HEK293T (cell line): ENCODE data around the gene RTL3.

ENCODE experiments used
- CTCF ChIA-PET: fragments of 350-600 bp; formaldehyde crosslinking; extraction: SDS; loops from one replicate; lab custom pipeline; 2021; ENCODE audit warnings: antibody characterized with exemption, inconsistent platforms; lab: Yijun Ruan, JAX
- POLR2A ChIA-PET: fragments of 350-600 bp; formaldehyde crosslinking; extraction: SDS; loops from one replicate; lab custom pipeline; 2020; ENCODE audit warnings: antibody characterized with exemption, inconsistent platforms; lab: Yijun Ruan, JAX
- DNase-seq: peaks from one replicate; pipeline ENCODE4 v3.0.0; 2012; ENCODE audit warnings: mixed read lengths; ENCODE audit errors: extremely low spot score
- ARNT ChIP-seq: fragments of 450-650 bp; IDR thresholded peaks from 2 replicates; pipeline ENCODE4 v1.6.1; 2017; ENCODE audit warnings: mild to moderate bottlenecking
- BHLHE40 ChIP-seq: fragments of 450-650 bp; IDR thresholded peaks from 2 replicates; pipeline ENCODE4 v1.6.1; 2016; ENCODE audit warnings: mild to moderate bottlenecking, moderate library complexity, borderline replicate concordance
- CTBP1 ChIP-seq: fragments of 450-650 bp; IDR thresholded peaks from 2 replicates; pipeline ENCODE4 v1.6.1; 2016; ENCODE audit warnings: borderline replicate concordance
- ELF4 ChIP-seq: fragments of 450-650 bp; IDR thresholded peaks from 2 replicates; pipeline ENCODE4 v1.6.1; 2017; ENCODE audit warnings: antibody characterized with exemption
- FOXA1 ChIP-seq: fragments of 450-650 bp; IDR thresholded peaks from 2 replicates; pipeline ENCODE4 v1.6.1; 2016; ENCODE audit warnings: mild to moderate bottlenecking
- FOXK2 ChIP-seq: fragments of 450-650 bp; IDR thresholded peaks from 2 replicates; pipeline ENCODE4 v1.6.1; 2016; ENCODE audit warnings: mild to moderate bottlenecking
- FOXM1 ChIP-seq: fragments of 450-650 bp; IDR thresholded peaks from 2 replicates; pipeline ENCODE4 v1.6.1; 2017; ENCODE audit warnings: mild to moderate bottlenecking, borderline replicate concordance
- HDGF ChIP-seq: fragments of 450-650 bp; IDR thresholded peaks from 2 replicates; pipeline ENCODE4 v1.6.1; 2017; ENCODE audit warnings: antibody characterized with exemption, borderline replicate concordance
- L3MBTL2 ChIP-seq: fragments of 450-650 bp; conservative IDR thresholded peaks from 2 replicates; pipeline ENCODE4 v1.6.1; 2016; ENCODE audit warnings: mild to moderate bottlenecking
- LEF1 ChIP-seq: fragments of 450-650 bp; IDR thresholded peaks from 2 replicates; pipeline ENCODE4 v1.6.1; 2017; ENCODE audit warnings: mild to moderate bottlenecking, borderline replicate concordance
- NFRKB ChIP-seq: fragments of 450-650 bp; IDR thresholded peaks from 2 replicates; pipeline ENCODE4 v1.6.1; 2016; ENCODE audit warnings: mild to moderate bottlenecking, moderate library complexity
- SP1 ChIP-seq: fragments of 450-650 bp; IDR thresholded peaks from 2 replicates; pipeline ENCODE4 v1.6.1; 2017
- SUZ12 ChIP-seq: fragments of 450-650 bp; IDR thresholded peaks from 2 replicates; pipeline ENCODE4 v1.6.1; 2016; ENCODE audit warnings: mild to moderate bottlenecking
- TARDBP ChIP-seq: fragments of 450-650 bp; IDR thresholded peaks from 2 replicates; pipeline ENCODE4 v1.6.1; 2016
- ZNF384 ChIP-seq: fragments of 450-650 bp; IDR thresholded peaks from 2 replicates; pipeline ENCODE4 v1.6.1; 2016
- TF ChIP-seq, protein P1 (sequence below): fragments of 450-650 bp; IDR thresholded peaks from 2 replicates; pipeline ENCODE4 v1.6.1; 2016

Gene RTL3

GRCh38 chrX:78658845-78659744 lies at the start of gene RTL3:
Gene RTL3 (minus strand): TSS chrX:78659328. CDS start chrX:78658420, 908 bp downstream.
- ChIA-PET CTCF (no interaction called here), POLR2A (no interaction called here)
- no peak for DNase-seq
- TF ChIP-seq NFRKB (no peak), ELF4 (no peak), LEF1 (no peak), SP1 (no peak), BHLHE40 (no peak), SUZ12 (no peak), CTBP1 (no peak), L3MBTL2 (no peak), HDGF (no peak)

DNA sequence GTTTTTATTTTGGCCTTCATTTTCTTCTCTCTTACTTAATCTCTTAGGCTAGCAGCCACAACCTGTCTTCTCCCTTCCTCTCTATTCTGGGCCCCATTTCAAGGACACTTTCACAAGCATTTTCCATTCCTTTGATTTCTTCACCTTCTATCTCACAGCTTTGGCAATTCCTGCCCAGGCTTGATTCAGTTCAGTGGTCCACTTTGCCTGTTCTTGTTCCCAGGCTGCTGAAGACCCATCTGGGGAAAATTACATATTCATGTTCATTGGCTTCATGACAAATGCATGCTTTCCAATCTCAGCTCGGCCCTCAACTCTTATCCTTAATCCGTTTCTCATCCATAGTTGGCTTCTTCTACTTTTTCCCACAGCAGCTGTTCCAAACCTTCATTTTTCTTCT lies 49.7 kb upstream of the RTL3 start:
- ChIA-PET CTCF (no interaction called here), POLR2A (no interaction called here)
- DNase-seq = no peak
- TF ChIP-seq FOXM1 (no peak), ZNF384 (no peak), HDGF (no peak), ARNT (no peak), FOXK2 (no peak), CTBP1 (no peak), ELF4 (no peak), TARDBP (no peak), LEF1 (no peak), NFRKB (no peak), FOXA1 (no peak), L3MBTL2 (no peak), SP1 (no peak)
- TF ChIP-seq, protein P1, sequence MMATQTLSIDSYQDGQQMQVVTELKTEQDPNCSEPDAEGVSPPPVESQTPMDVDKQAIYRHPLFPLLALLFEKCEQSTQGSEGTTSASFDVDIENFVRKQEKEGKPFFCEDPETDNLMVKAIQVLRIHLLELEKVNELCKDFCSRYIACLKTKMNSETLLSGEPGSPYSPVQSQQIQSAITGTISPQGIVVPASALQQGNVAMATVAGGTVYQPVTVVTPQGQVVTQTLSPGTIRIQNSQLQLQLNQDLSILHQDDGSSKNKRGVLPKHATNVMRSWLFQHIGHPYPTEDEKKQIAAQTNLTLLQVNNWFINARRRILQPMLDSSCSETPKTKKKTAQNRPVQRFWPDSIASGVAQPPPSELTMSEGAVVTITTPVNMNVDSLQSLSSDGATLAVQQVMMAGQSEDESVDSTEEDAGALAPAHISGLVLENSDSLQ = no peak

DNA sequence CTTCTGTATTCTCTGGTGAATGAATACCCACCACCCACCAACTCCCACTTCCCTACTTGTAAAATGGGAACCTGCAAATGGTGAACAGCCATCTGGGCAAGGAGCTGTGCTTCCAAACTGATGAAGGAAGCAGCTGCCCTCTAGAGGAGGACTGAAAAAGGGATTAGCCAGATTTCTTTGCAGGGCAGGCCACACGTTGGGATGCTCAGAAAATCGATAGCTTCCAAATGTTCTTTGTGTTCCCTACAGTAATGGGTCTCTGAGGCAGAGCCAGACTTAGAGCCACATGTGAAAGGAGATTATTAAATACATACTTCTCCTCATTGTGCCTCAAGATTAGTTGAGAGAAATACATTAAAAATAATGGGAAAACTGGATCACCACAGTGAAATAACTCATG lies 49.1 kb upstream of the RTL3 start:
- TF ChIP-seq CTBP1 (no peak), FOXK2 (no peak), ZNF384 (no peak), NFRKB (no peak), LEF1 (no peak), FOXM1 (no peak), SUZ12 (no peak), BHLHE40 (no peak)
- TF ChIP-seq, protein P1 = no peak
- POLR2A ChIA-PET = no interaction called here
- CTCF ChIA-PET = no interaction called here
- peak; percentile 31 for DNase-seq

DNA sequence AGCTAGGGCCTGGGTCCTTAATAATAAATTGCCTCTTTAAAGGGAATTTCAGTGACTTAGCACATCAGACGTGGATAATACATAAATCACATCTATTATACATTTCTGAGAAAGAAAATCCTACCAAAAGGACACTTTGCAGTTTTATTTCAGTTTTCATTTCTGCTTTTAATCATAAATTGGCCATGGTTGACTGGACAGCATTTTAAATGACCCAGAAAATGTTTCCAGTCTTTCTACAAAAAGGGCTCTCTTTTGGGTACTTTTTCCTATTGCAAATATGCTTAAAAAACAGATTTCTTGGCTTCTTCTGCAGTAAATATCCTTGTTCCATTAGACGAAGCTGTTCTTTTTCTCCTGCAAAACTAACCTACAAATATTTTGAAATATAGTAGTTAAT lies 46.9 kb upstream of the RTL3 start:
- no peak for DNase-seq
- ChIA-PET CTCF (no interaction called here), POLR2A (no interaction called here)
- TF ChIP-seq LEF1 (no peak), FOXK2 (no peak), TARDBP (no peak), FOXA1 (no peak), BHLHE40 (no peak), SP1 (no peak), SUZ12 (no peak), CTBP1 (no peak), ELF4 (no peak)

- ChIA-PET POLR2A (no interaction called here), CTCF (interaction anchor here (0.6 kb wide), 1 partner anchor 1355 kb away, joined by 3 read pairs; no protein-coding TSS in a partner anchor)
- TF ChIP-seq BHLHE40 = no peak
- no peak for DNase-seq
Measured at GRCh38 chrX:78693536-78693935, 34.4 kb upstream of the RTL3 start.

DNA sequence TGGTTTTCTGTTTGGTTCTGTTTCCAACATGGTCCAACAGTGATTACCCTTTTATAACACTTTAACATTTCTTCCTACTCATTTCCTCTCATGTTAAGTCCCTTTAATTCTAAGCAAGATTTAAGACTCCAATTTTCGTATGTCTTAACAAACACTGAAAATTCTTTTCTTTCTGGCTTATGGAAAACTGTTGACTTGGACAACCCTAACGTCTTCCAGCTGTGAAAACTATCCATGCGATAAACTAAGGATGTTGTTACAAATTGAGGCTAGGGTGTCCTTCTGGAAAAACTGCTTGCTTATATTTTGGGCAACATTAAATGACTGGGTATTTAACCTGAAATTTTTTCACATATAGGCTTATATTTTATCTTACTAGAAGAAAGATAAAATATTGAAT lies 33.9 kb upstream of the RTL3 start:
- POLR2A ChIA-PET = no interaction called here
- TF ChIP-seq CTBP1 (no peak), FOXM1 (no peak), NFRKB (no peak), SUZ12 (no peak), BHLHE40 (no peak), FOXK2 (no peak), ZNF384 (no peak), FOXA1 (no peak), TARDBP (no peak), ARNT (no peak), ELF4 (no peak)
- TF ChIP-seq, protein P1 = no peak
- CTCF ChIA-PET = interaction anchor here (0.6 kb wide), 1 partner anchor 1355 kb away, joined by 3 read pairs; no protein-coding TSS in a partner anchor
- no peak for DNase-seq
